ENCODE data around the gene ZEB2.

- TF ChIP-seq, protein P1, sequence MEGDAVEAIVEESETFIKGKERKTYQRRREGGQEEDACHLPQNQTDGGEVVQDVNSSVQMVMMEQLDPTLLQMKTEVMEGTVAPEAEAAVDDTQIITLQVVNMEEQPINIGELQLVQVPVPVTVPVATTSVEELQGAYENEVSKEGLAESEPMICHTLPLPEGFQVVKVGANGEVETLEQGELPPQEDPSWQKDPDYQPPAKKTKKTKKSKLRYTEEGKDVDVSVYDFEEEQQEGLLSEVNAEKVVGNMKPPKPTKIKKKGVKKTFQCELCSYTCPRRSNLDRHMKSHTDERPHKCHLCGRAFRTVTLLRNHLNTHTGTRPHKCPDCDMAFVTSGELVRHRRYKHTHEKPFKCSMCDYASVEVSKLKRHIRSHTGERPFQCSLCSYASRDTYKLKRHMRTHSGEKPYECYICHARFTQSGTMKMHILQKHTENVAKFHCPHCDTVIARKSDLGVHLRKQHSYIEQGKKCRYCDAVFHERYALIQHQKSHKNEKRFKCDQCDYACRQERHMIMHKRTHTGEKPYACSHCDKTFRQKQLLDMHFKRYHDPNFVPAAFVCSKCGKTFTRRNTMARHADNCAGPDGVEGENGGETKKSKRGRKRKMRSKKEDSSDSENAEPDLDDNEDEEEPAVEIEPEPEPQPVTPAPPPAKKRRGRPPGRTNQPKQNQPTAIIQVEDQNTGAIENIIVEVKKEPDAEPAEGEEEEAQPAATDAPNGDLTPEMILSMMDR (IDR thresholded peaks at IDR 0.05), result no peak
- TF ChIP-seq POLR2A (IDR thresholded peaks at IDR 0.05), result no peak
- TF ChIP-seq EP300 (IDR thresholded peaks at IDR 0.05), result no peak
Measured at GRCh38 chr2:144545787-144546186, 25.9 kb upstream of the ZEB2 start.
